ENCODE data around the gene MAP3K4.

Gene MAP3K4

DNA sequence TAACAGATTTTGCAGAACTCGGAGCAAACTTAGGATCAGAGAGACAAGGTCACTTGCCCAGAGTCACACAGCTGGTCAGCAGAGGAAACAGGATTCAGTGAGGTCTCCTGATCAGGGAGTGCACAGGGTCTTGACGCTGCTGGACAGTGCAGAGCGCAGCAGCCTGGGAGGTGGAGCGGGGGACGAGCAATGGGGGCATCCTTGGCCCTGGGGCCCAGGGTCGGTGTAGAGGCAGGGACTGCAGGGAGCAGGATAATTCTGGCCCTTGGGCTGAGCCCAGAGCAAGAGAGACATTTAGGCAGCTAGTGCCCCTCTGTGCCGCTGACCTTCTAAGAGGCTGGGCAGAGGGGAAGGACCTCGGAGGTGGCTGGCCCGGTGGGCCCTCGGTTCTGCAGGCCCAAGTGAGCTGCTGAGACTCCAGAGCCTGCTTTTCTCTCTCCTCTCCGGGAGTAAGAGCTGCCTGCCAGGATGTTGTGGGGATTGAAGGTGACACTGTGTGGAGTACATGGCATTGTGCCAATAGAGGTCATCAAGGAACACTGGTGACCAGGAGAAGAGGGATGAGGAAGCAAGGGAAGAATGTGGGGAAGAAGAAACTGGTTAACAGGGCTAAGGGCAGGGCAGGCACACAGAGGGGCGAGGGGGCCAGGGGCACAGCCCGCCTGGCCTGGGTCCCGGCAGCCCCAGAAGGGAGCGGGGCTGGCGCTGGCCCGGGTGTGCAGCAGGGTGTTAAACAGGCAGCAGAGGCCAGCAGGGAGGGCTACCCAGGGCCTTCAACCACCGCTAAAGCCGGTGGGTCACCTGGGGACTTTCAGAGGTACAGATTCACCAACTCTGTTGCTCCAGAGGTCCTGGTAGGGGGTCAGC, 160.3 kb downstream of the MAP3K4 start:
- no peak for DNase-seq

DNA sequence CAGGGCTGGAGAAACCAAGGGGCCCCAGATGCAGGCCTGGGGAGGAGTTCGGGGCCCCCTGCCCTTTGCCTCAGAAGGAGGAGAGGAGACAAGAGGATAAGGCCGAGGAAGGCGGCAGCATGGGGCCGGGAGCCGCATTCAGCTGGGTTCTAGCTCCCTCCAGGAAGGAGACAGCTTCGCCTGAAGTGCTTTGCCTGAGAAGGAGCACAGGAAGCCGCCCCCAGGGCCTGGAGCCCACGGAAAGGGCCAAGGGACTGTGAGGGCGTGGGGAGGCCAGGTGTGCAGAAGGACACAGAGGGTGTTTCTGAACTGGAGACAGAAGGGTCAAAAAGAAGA, 160.9 kb downstream of the MAP3K4 start:
- no peak for DNase-seq

DNA sequence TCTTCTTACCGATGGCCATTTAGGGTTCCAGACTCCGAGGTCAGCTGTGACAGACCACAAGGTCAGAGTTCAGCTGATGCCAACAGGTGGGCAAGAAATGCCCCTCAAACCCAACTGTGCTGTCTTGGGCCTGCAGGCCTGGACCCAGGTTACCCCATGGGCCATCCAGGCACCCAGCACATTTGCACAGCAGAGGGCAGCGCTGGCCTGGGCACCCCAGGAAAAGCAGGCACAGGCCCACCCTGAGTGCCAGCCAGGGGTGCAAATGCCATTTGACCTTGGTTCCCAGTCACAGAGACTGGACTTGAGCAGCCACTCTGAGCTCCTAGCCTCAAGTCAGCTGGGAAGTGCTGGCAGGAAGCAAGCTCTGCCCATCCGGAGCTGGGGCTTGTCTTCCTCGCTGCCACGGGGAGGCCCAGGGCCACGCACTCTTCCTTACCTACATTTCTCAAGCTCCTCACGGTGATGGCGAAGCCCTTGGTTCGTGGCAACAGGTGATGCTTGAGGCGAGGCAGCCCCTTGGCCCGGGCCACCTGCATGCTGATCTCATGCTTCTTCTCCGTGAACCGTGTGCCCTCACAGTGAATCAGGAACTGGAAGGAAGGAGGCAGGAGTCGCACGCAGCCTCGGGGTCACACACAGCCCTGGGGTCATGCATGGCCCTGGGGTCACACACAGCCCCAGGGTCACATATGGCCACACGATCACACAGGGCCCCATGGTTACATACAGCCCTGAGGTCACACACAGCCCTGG, 161.5 kb downstream of the MAP3K4 start:
- no peak for DNase-seq

DNA sequence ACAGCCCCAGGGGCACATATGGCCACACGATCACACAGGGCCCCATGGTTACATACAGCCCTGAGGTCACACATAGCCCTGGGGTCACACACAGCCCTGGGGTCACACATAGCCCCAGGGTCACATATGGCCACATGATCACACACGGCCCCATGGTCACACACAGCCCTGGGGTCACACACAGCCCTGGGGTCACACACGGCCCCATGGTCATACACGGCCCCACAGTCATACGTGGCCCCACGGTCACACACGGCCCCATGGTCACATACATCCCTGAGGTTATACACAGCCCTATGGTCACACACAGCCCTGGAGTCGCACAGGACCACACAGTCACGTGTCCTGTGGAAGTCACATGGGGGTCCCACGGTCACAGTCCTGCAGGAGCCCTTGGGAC, 162.2 kb downstream of the MAP3K4 start:
- no peak for DNase-seq

DNA sequence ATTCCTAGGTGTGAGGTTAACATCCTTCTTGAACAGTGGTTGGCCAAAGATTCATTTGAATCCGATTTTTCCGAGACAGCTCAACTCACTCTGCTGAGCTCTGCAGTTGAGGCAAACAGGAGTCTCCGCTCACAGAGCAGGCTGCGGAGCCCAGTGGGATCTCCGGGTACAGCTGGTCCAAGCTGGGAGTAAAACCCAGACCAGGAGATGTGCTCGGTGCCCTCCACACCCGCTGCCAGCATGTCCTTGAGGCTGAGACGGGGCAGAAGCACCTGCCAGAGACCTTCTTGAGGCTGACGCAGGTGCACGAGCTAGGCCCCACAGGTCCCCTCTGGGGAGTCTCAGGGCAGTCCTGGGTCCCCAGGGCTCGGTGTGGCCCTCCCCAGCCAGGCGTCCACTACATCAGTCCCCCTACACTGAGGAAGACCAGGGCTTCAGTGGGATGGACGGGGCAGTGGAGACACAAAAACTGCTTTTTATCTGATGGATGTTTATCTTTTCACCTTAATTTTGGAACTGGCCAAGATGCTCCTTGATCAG, 163.3 kb downstream of the MAP3K4 start:
- no peak for DNase-seq

DNA sequence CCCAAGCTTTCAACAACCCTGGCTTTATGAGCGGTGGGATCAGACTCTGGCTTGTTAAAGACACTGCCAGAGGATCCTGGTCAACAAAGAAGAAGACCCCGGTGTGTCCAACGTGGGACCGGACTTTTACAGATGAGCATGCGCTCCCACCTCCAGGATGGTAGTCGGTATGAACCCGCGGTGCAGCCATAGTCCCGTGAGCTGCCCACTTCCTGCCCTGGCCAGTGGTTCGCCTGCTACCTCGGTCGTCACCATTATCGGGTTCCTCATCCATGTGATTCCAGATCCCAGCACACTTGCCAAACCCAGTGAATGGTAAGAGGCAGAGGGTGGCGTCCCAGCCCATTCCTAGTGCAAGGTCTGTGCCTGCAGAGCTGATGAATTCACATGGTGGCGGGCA, 169.6 kb downstream of the MAP3K4 start:
- no peak for DNase-seq

DNA sequence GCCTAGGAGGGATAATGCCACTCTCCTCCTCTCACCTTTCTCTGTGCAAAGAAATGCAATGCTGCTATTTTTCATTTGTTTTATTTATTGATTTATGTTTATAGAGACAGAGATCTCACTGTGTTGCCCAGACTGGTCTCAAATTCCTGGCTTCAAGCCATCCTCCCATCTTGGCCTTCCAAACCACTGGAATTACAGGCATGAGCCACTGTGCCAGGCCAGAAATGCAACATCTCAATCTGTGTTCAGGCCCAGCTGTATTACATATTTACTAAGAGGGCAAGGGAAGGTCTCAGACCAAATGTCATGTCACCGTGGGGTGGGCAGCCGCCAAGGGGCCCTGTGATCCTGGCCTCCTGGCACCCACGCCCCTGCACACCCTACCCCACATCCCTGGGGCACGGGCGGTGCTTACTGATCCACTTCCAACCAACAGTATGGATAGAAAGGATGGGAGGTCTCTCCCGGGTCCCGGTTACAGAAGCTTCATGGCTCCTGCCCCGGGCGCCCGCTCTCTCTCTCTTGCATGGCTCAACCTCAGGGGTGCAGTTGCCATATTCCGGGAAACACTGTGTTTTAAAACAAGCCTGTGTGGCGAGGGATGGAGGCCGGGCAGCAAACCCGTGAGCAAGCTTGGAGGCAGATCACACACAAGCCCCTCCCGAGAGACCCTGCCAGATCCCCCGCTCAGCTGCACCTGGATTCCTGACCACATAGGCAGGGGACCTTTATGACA, 170.5 kb downstream of the MAP3K4 start:
- DNase-seq, result no peak

DNA sequence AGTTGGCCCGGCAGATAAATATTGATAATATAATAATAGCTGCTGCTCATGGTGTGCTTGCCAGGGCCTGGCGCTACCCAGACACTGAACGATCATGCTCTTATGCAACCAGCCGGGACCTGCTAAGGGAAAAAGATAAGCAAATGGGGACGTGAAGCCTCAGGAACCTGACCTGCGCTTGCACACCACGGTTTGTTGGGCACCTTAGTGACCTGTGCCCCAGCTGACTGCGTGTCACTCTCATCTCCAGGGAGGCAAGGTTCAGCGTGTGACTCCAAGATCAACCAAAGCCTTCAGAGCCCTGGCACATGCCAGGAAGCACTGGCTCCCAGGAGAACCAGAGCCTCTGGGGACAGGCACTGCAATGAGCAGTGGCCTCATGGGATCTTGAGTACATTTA, 171.2 kb downstream of the MAP3K4 start:
- DNase-seq, result no peak

DNA sequence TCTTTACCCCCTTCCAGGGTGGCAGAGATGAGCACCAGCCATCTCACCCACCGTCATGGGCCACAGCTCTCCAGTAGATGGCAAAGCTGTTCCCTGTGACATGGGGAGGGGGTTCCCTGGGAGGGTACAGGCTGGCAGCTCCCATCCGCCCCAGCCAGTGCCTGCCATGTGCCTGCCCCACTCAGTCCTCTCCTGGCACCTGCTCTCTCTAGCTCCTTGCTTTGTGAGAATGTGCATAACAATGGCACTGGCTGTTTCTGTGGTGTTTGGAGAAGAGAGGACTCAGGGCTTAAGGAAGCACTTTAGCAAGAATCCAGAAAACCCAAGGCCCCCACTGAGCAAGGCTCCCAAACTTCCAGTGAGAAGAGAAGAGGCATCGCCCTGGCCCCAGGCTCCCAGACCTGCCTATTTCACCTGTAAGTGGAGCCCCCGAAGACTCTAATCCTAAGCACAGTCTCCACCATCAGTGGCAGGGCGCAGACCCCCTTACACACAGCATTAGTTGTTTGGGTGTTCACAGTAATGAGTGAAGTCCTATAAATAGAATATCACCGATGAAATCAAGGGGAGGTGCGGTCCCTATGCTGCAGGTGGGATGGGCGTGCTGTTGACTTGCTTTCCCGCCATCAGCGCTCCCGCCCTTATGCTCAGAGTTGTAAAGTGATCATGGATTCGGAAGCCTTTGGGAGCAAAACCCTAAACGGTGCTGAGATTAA, 172.1 kb downstream of the MAP3K4 start:
- no peak for DNase-seq

DNA sequence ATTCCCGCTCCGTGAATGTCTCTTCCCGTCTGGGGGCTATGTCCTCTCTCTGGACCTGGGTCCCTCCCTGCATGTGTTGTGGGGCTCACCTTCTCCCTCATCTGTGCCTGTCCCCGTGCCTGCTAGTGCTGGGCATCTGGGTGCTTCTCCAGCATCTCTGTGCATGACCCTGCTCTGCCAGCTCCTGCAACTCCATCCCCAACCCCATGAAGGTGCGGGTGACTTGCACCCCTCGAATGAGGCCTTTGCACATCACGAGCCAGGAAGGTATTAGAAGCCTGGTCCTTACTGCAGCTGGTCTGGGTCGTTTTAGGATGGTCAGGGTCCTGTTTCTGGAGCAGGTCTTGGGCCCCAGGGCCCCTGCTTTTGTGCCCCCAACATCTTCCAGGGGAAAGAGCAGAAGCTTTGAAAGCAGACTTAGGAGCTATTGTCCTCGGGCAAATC, 172.6 kb downstream of the MAP3K4 start:
- DNase-seq, result no peak

DNA sequence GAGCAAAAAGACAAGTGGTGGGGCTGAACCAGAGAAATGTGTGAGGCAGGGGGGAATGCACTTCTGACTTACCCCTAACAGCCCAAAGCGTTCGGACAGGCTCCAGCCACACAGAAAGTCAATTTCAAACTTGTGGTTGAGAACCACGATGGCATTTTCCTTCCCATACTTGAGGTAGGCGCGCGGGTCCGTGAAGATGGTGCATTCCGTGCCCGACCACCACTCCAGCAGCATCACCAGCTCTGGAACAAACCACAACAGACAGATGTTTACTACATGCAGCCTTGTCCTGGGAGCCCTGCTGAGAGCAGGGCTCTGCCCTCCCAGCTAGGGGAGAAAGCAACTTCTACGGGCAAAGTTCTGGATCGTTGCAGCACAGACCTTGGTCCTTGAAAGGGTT, 174.6 kb downstream of the MAP3K4 start:
- no peak for DNase-seq

DNA sequence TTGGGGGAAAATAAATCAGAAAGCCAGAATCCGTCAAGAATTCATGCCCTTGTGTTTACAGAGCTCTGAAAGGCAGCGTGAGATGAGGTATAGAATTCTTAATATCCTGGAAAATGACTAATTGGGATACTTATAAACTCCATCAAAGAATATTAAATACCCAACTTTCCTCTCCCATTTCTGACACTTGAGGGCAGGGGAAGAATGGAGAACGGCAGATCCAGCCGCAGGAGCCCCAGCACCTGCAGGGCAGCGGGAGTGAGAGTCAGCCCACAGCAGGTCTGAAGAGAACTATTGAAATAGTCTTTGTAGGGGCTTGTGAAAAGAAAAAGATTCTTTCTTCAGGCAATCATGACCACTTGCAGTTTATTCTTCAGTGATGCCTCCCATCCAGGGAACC, 175.1 kb downstream of the MAP3K4 start:
- no peak for DNase-seq

All from CD4-positive, alpha-beta T cell treated with Interferon gamma for 1 hour (primary cell).